ENCODE data around the gene SF3A1.

DNA sequence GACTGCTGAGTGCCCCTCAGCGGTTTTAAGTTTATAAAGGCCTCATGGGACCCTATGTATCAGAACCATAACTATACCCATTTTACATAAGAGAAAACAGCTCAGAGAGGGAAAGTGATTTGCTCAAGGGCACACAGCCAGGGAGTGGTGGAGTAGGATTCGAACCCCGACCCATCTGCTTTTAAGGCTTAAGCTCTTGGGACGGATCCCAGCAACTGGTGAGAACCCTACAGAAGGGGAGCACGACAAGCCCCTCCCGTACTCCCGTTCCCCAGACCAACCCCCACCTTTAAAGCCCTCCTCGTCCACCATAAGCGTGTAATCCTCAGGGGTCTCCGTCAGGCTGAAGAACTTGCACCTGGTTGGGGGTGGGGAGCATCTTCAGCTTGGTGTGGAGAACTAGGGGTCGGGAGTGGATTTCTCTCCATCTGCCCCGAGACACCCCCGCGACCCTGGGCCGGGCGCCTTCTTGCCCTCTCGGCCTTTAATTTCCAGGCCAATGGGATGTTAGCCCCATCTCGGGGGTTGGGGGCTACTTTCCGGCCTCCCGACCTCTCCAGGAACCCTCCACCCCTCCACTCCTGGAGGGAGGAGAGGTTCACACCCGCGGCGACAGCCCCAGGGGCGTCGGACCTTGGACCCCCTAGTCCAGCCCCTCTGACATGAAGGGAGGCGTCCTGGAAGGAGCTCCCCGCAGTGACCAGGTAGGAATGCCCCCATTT is 68.1 kb downstream of the SF3A1 start:
- TF ChIP-seq CCAR2 (optimal IDR thresholded peaks at IDR 0.05; ENCODE audit: low read depth, low read length) (no peak), EZH2 (conservative IDR thresholded peaks at IDR 0.05; ENCODE audit: low read depth, low read length) (no peak), SMAD1 (CRISPR knock-in tag; IDR thresholded peaks at IDR 0.05; ENCODE audit: borderline replicate concordance, low read depth) (no peak)
